Ectodermal cell (in vitro differentiated cells): ENCODE measurements around the gene DNAJC18.
"Not testable (repeated sequence)": the region's sequence is repeated elsewhere in the genome, so short reads cannot be mapped to it uniquely, and the experiment has no call there.

Source experiments
- H3K27ac ChIP-seq: 2 replicates; pipeline ENCODE4 v1.7.0; 2013; ENCODE audit warnings: mild to moderate bottlenecking, low read depth, low read length; ENCODE audit not compliant: insufficient read depth, poor library complexity, severe bottlenecking
- H3K27me3 ChIP-seq: 2 replicates; pipeline ENCODE4 v1.7.0; 2013; ENCODE audit warnings: mild to moderate bottlenecking, low read length; ENCODE audit not compliant: insufficient read depth, control insufficient read depth, poor library complexity, severe bottlenecking
- H3K36me3 ChIP-seq: one replicate; pipeline ENCODE4 v1.7.0; 2013; ENCODE audit warnings: low read length; ENCODE audit not compliant: control insufficient read depth, insufficient read depth
- H3K4me1 ChIP-seq: one replicate; pipeline ENCODE4 v1.7.0; 2013; ENCODE audit warnings: low read length; ENCODE audit not compliant: control insufficient read depth, insufficient read depth
- H3K4me3 ChIP-seq: 2 replicates; pipeline ENCODE4 v1.7.0; 2013; ENCODE audit warnings: low read depth, low read length, control low read depth; ENCODE audit not compliant: insufficient read depth
- H3K9me3 ChIP-seq: 2 replicates; pipeline ENCODE4 v1.7.0; 2013; ENCODE audit warnings: mild to moderate bottlenecking, low read length, moderate library complexity; ENCODE audit not compliant: control insufficient read depth
- WGBS, 2 experiments: methylation state at CpG; one replicate each; pipeline ENCODE4 v1.1.7; 2013; ENCODE audit warnings: missing lambda C conversion rate in 2 of 2; 5-methylcytosine and 5-hydroxymethylcytosine counted together

The DNAJC18 gene

GRCh38 chr5:139415221-139415861 is 24.0 kb downstream of the DNAJC18 start:
- Histone ChIP-seq H3K36me3 (no peaks in the 10 kb centered on the region), H3K27me3 (no peaks in the 10 kb centered on the region), H3K9me3 (no peaks in the 10 kb centered on the region), H3K4me1 (peaks cover 21% of the 10 kb centered on the region), H3K4me3 (no peak overlapping the region), H3K27ac (no peak overlapping the region)
- 95 to 97% methylated on average over 8 of the region's 8 CpGs for WGBS, 2 experiments

GRCh38 chr5:139414581-139415130 is 24.7 kb downstream of the DNAJC18 start:
- H3K36me3 ChIP-seq: no peaks in the 10 kb centered on the region

GRCh38 chr5:139413963-139414362 is 25.4 kb downstream of the DNAJC18 start:
- Histone ChIP-seq H3K36me3 (no peaks in the 10 kb centered on the region), H3K27ac (no peak overlapping the region), H3K4me3 (no peak overlapping the region), H3K9me3 (no peaks in the 10 kb centered on the region), H3K4me1 (peaks cover 8% of the 10 kb centered on the region), H3K27me3 (no peaks in the 10 kb centered on the region)
- WGBS, 2 experiments: 95 to 97% methylated on average over 6 of the region's 6 CpGs

More at GRCh38 chr5:139414581-139415130, 24.7 kb downstream of the DNAJC18 start:
- 95% methylated on average over 9 of the region's 9 CpGs for WGBS, 2 experiments
- Histone ChIP-seq H3K9me3 (no peaks in the 10 kb centered on the region), H3K4me3 (no peak overlapping the region), H3K27me3 (no peaks in the 10 kb centered on the region), H3K27ac (no peak overlapping the region), H3K4me1 (peaks cover 14% of the 10 kb centered on the region)

- 95 to 96% methylated on average over 6 of the region's 6 CpGs for WGBS, 2 experiments
- H3K9me3 ChIP-seq: no peaks in the 10 kb centered on the region
- H3K4me1 ChIP-seq: no peaks in the 10 kb centered on the region
- H3K4me3 ChIP-seq: no peak overlapping the region
- no peak overlapping the region for H3K27ac ChIP-seq
- no peaks in the 10 kb centered on the region for H3K27me3 ChIP-seq
- H3K36me3 ChIP-seq: no peaks in the 10 kb centered on the region
These were observed 26.2 kb downstream of the DNAJC18 start for GRCh38 chr5:139413153-139413552.

GRCh38 chr5:139410993-139411828 is 28.1 kb downstream of the DNAJC18 start:
- Histone ChIP-seq H3K9me3 (no peaks in the 10 kb centered on the region), H3K4me1 (no peaks in the 10 kb centered on the region), H3K36me3 (no peaks in the 10 kb centered on the region), H3K27me3 (no peaks in the 10 kb centered on the region), H3K4me3 (no peak overlapping the region), H3K27ac (no peak overlapping the region)
- WGBS, 2 experiments: 92 to 93% methylated on average over 16 to 17 of the region's 17 CpGs

- Histone ChIP-seq H3K4me1 (no peaks in the 10 kb centered on the region), H3K36me3 (no peaks in the 10 kb centered on the region), H3K27me3 (no peaks in the 10 kb centered on the region), H3K4me3 (no peak overlapping the region), H3K9me3 (no peaks in the 10 kb centered on the region), H3K27ac (no peak overlapping the region)
- 75 to 77% methylated on average over 6 of the region's 6 CpGs for WGBS, 2 experiments
These were observed 29.0 kb downstream of the DNAJC18 start for GRCh38 chr5:139410121-139410992.

GRCh38 chr5:139409116-139409515 is 30.2 kb downstream of the DNAJC18 start:
- 94 to 96% methylated on average over 4 to 5 of the region's 5 CpGs for WGBS, 2 experiments
- H3K4me1 ChIP-seq, H3K4me3 ChIP-seq, H3K36me3 ChIP-seq, H3K27ac ChIP-seq, H3K27me3 ChIP-seq, H3K9me3 ChIP-seq: not testable (repeated sequence)

- H3K27me3 ChIP-seq: no peaks in the 10 kb centered on the region
- 91 to 95% methylated on average over 7 of the region's 7 CpGs for WGBS, 2 experiments
- H3K9me3 ChIP-seq: no peaks in the 10 kb centered on the region
- no peaks in the 10 kb centered on the region for H3K36me3 ChIP-seq
- H3K4me3 ChIP-seq: no peak overlapping the region
- peaks cover 4% of the 10 kb centered on the region for H3K4me1 ChIP-seq
- H3K27ac ChIP-seq: no peak overlapping the region
These were observed 31.1 kb downstream of the DNAJC18 start for GRCh38 chr5:139408191-139408590.

- H3K4me3 ChIP-seq: no peak overlapping the region
- no peak overlapping the region for H3K27ac ChIP-seq
- no peaks in the 10 kb centered on the region for H3K27me3 ChIP-seq
- H3K4me1 ChIP-seq: peaks cover 8% of the 10 kb centered on the region
- no peaks in the 10 kb centered on the region for H3K9me3 ChIP-seq
- H3K36me3 ChIP-seq: no peaks in the 10 kb centered on the region
These were observed 31.8 kb downstream of the DNAJC18 start for GRCh38 chr5:139407517-139407916.

GRCh38 chr5:139406963-139407362 is 32.4 kb downstream of the DNAJC18 start:
- Histone ChIP-seq H3K4me3 (no peak overlapping the region), H3K36me3 (no peaks in the 10 kb centered on the region), H3K27me3 (no peaks in the 10 kb centered on the region), H3K27ac (no peak overlapping the region), H3K9me3 (no peaks in the 10 kb centered on the region), H3K4me1 (peaks cover 8% of the 10 kb centered on the region)
- 93 to 94% methylated on average over 2 of the region's 2 CpGs for WGBS, 2 experiments
